PC-9 (cell line): ENCODE results near the gene OAT.

Source experiments
- EZH2 ChIP-seq: fragments of 200-600 bp; sonication (generic); IDR thresholded peaks from 2 replicates; pipeline ENCODE4 v1.8.0; 2017; ENCODE audit warnings: antibody characterized with exemption, low read depth
- TF ChIP-seq, protein P1 (sequence below): fragments of 200-600 bp; sonication (generic); conservative IDR thresholded peaks from 2 replicates; pipeline ENCODE4 v1.6.1; 2017; ENCODE audit warnings: mixed run types, antibody characterized with exemption, mild to moderate bottlenecking, moderate library complexity

DNA sequence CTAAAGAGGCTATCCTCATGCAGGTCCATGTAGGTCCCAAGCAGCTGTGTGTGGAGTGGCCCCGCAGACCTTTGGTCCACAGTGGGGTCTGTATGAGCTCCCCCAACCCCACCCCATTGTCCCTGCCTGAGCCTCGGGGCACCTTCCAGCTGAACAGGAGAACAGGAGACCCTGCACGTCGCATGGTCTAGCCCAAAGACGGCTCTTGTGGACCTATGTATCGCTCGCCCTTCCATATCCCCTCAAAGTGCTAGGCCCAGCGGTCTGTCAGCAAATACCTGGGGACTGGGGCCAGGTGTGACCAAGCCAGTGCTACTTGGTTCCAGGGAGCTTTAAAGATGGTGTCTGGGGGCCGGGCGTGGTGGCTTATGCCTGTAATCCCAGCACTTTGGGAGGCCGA is 43.0 kb downstream of the OAT start:
- TF ChIP-seq, protein P1, sequence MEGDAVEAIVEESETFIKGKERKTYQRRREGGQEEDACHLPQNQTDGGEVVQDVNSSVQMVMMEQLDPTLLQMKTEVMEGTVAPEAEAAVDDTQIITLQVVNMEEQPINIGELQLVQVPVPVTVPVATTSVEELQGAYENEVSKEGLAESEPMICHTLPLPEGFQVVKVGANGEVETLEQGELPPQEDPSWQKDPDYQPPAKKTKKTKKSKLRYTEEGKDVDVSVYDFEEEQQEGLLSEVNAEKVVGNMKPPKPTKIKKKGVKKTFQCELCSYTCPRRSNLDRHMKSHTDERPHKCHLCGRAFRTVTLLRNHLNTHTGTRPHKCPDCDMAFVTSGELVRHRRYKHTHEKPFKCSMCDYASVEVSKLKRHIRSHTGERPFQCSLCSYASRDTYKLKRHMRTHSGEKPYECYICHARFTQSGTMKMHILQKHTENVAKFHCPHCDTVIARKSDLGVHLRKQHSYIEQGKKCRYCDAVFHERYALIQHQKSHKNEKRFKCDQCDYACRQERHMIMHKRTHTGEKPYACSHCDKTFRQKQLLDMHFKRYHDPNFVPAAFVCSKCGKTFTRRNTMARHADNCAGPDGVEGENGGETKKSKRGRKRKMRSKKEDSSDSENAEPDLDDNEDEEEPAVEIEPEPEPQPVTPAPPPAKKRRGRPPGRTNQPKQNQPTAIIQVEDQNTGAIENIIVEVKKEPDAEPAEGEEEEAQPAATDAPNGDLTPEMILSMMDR: no peak
- TF ChIP-seq EZH2: no peak
